ENCODE data around the gene LILRB1. TPM values are rescaled to one million over a fixed set of nuclear protein-coding genes. Genes with fewer than 3 reads are reported as not detected.

LILRB1 gene
- total and polyA plus RNA-seq, 7 donors = 1.8 to 11.7 (median 3.9) TPM

GRCh38 chr19:54660306-54660705 is 30.0 kb downstream of the LILRB1 start:
- Histone ChIP-seq H3K27ac (no peak overlapping the region), H3K9me3 (no peaks in the 10 kb centered on the region), H3K27me3 (peaks cover 0 to 9% (median 0%) of the 10 kb centered on the region in 3 donors), H3K4me3 (no peak overlapping the region), H3K4me1 (no peaks in the 10 kb centered on the region), H3K36me3 (no peaks in the 10 kb centered on the region)
- TF ChIP-seq POLR2A (IDR thresholded peaks at IDR 0.05) (no peak), EP300 (IDR thresholded peaks at IDR 0.05) (no peak), POLR2AphosphoS5 (IDR thresholded peaks at IDR 0.05) (no peak), CTCF (IDR thresholded peaks at IDR 0.05) (no peak)
- DNase-seq = no peak
- intact Hi-C loops (cut with DNase I) = no loop called here
- 72 to 90% methylated on average over 5 of the region's 5 CpGs for WGBS, 2 donors

DNA sequence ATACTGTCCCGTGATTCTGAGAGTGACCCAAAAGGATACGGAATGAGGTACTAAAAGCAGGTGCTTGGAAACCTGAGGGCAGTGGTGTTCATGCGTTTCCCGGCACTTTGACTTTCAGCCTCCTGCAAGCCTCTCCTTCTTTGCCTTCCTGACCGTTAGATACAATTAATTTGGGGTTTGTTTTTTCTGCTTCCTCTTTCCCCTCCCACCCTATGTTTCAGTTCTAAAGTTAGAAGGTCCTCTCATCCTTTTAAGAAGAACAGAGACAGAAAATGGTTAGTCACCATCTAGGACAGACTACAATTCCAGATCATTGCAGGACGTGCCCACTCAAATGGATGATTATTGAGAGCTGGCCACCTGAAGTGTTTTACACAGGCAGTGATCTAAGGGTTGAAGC is 30.7 kb downstream of the LILRB1 start:
- Histone ChIP-seq H3K4me1 (no peaks in the 10 kb centered on the region), H3K4me3 (no peak overlapping the region), H3K27me3 (peaks cover 0 to 14% (median 0%) of the 10 kb centered on the region in 3 donors), H3K36me3 (no peaks in the 10 kb centered on the region), H3K9me3 (no peaks in the 10 kb centered on the region), H3K27ac (no peak overlapping the region)
- intact Hi-C loops (cut with DNase I) = no loop called here
- TF ChIP-seq CTCF (IDR thresholded peaks at IDR 0.05) (no peak), POLR2A (IDR thresholded peaks at IDR 0.05) (no peak), EP300 (IDR thresholded peaks at IDR 0.05) (no peak), POLR2AphosphoS5 (IDR thresholded peaks at IDR 0.05) (no peak)
- 53 to 76% methylated on average over 6 of the region's 6 CpGs for WGBS, 2 donors
- DNase-seq = no peak

- Histone ChIP-seq H3K27me3 (peaks cover 0 to 14% (median 0%) of the 10 kb centered on the region in 3 donors), H3K9me3 (no peaks in the 10 kb centered on the region), H3K27ac (no peak overlapping the region), H3K4me3 (no peak overlapping the region), H3K4me1 (no peaks in the 10 kb centered on the region), H3K36me3 (no peaks in the 10 kb centered on the region)
- DNase-seq = no peak
- intact Hi-C loops (cut with DNase I) = no loop called here
- 81 to 89% methylated on average over 13 of the region's 13 CpGs for WGBS, 2 donors
- TF ChIP-seq POLR2AphosphoS5 (IDR thresholded peaks at IDR 0.05) (no peak), CTCF (IDR thresholded peaks at IDR 0.05) (no peak), EP300 (IDR thresholded peaks at IDR 0.05) (no peak), POLR2A (IDR thresholded peaks at IDR 0.05) (no peak)
Measured at GRCh38 chr19:54661846-54662481, 31.7 kb downstream of the LILRB1 start.

- Histone ChIP-seq H3K9me3 (no peaks in the 10 kb centered on the region), H3K27ac (no peak within 1 kb of the TSS), H3K4me1 (no peaks in the 10 kb centered on the region), H3K4me3 (peak within 1 kb of the TSS in 2 of 4 donors; percentile 8 to 18), H3K27me3 (peaks cover 0 to 14% (median 0%) of the 10 kb centered on the region in 3 donors), H3K36me3 (no peaks in the 10 kb centered on the region)
- peak; percentile 74 for DNase-seq
- TF ChIP-seq CTCF (IDR thresholded peaks at IDR 0.05) (no peak), POLR2AphosphoS5 (IDR thresholded peaks at IDR 0.05) (peak in 1 of 4 donors; percentile 39)
- WGBS, 2 donors = 60 to 64% methylated on average over 7 of the region's 7 CpGs
- intact Hi-C loops (cut with DNase I) = no loop called here
Measured at GRCh38 chr19:54662730-54663129, 32.4 kb downstream of the LILRB1 start, which contains the start of gene LILRB4. Gene LILRB4, plus strand, starts transcription at chr19:54662985. Its CDS starts 49 bp downstream, at chr19:54663034.

- 82 to 84% methylated on average over 6 of the region's 6 CpGs for WGBS, 2 donors
- no peaks in the 10 kb centered on the region for H3K4me1 ChIP-seq
Measured at GRCh38 chr19:54665530-54665929, 35.2 kb downstream of the LILRB1 start.

More at GRCh38 chr19:54665530-54665929, 35.2 kb downstream of the LILRB1 start:
- no peak for DNase-seq
- no peak overlapping the region for H3K4me3 ChIP-seq
- H3K9me3 ChIP-seq = peaks cover 0 to 3% (median 0%) of the 10 kb centered on the region in 4 donors
- H3K36me3 ChIP-seq = no peaks in the 10 kb centered on the region
- TF ChIP-seq CTCF (IDR thresholded peaks at IDR 0.05) (no peak), EP300 (IDR thresholded peaks at IDR 0.05) (no peak), POLR2A (IDR thresholded peaks at IDR 0.05) (no peak), POLR2AphosphoS5 (IDR thresholded peaks at IDR 0.05) (no peak)
- intact Hi-C loops (cut with DNase I) = no loop called here
- no peak overlapping the region for H3K27ac ChIP-seq
- peaks cover 0 to 14% (median 0%) of the 10 kb centered on the region in 3 donors for H3K27me3 ChIP-seq
